GM23248 (cell line): ENCODE results near the gene RAB27A. TPM values are rescaled to one million over a fixed set of nuclear protein-coding genes. Genes with fewer than 3 reads are reported as not detected.
"Not testable (repeated sequence)": the region's sequence is repeated elsewhere in the genome, so short reads cannot be mapped to it uniquely, and the experiment has no call there.

Experiments used
- DNase-seq: peaks from one replicate; pipeline ENCODE4 v3.0.0-alpha.2; 2015
- H2AFZ ChIP-seq: fragments of 200-600 bp; sonication (generic); 2 replicates; pipeline ENCODE4 v1.6.1; 2016; ENCODE audit warnings: antibody characterized with exemption
- H3F3A ChIP-seq: fragments of 200-600 bp; sonication (generic); 2 replicates; pipeline ENCODE4 v1.6.1; 2016; ENCODE audit warnings: mild to moderate bottlenecking, antibody characterized with exemption, mixed run types; ENCODE audit not compliant: insufficient read depth
- H3K27ac ChIP-seq: fragments of 200-600 bp; sonication (generic); 2 replicates; pipeline ENCODE4 v1.5.1; 2016; ENCODE audit warnings: mild to moderate bottlenecking
- H3K27me3 ChIP-seq: fragments of 200-600 bp; sonication (generic); replicated peaks from 2 replicates; pipeline ENCODE4 v1.6.1; 2016; ENCODE audit warnings: mild to moderate bottlenecking; ENCODE audit not compliant: insufficient read depth
- H3K36me3 ChIP-seq: fragments of 200-600 bp; sonication (generic); 2 replicates; pipeline ENCODE4 v1.6.1; 2016; ENCODE audit warnings: low read depth, mild to moderate bottlenecking
- H3K4me1 ChIP-seq: fragments of 200-600 bp; sonication (generic); 2 replicates; pipeline ENCODE4 v1.6.1; 2016; ENCODE audit warnings: mild to moderate bottlenecking; ENCODE audit not compliant: insufficient read depth
- H3K4me2 ChIP-seq: fragments of 200-600 bp; sonication (generic); one replicate; pipeline ENCODE4 v1.6.1; 2016; ENCODE audit warnings: mild to moderate bottlenecking; ENCODE audit not compliant: unreplicated experiment
- H3K4me3 ChIP-seq: fragments of 200-600 bp; sonication (generic); 2 replicates; pipeline ENCODE4 v1.5.1; 2016; ENCODE audit warnings: mild to moderate bottlenecking
- H3K79me2 ChIP-seq: fragments of 200-600 bp; sonication (generic); 2 replicates; pipeline ENCODE4 v1.6.1; 2016; ENCODE audit warnings: mild to moderate bottlenecking; ENCODE audit not compliant: insufficient read depth
- H3K9ac ChIP-seq: fragments of 200-600 bp; sonication (generic); 2 replicates; pipeline ENCODE4 v1.6.1; 2016; ENCODE audit warnings: mild to moderate bottlenecking
- H3K9me2 ChIP-seq: fragments of 200-600 bp; sonication (generic); 2 replicates; pipeline ENCODE4 v1.6.1; 2016; ENCODE audit warnings: mixed run types, mild to moderate bottlenecking, moderate library complexity; ENCODE audit not compliant: insufficient read depth
- H3K9me3 ChIP-seq: fragments of 200-600 bp; sonication (generic); one replicate; pipeline ENCODE4 v1.6.1; 2017; ENCODE audit warnings: low read depth
- H4K20me1 ChIP-seq: fragments of 200-600 bp; sonication (generic); 2 replicates; pipeline ENCODE4 v1.6.0; 2016; ENCODE audit not compliant: insufficient read depth
- EZH2 ChIP-seq: fragments of 200-600 bp; sonication (generic); IDR thresholded peaks from 2 replicates; pipeline ENCODE4 v1.6.1; 2018; ENCODE audit warnings: antibody characterized with exemption, mild to moderate bottlenecking; ENCODE audit not compliant: insufficient read depth, poor library complexity, severe bottlenecking
- EZH2phosphoT487 ChIP-seq: fragments of 200-600 bp; sonication (generic); IDR thresholded peaks from 2 replicates; pipeline ENCODE4 v1.6.1; 2018; ENCODE audit warnings: antibody characterized with exemption, moderate library complexity, mild to moderate bottlenecking, low read depth; ENCODE audit not compliant: insufficient read depth
- WGBS, 2 experiments: methylation state at CpG; one replicate each; pipeline ENCODE4 v1.1.6; 2015 to 2017; ENCODE audit warnings: low lambda C conversion rate in 2 of 2, low coverage in 1 of 2; ENCODE audit errors: missing lambda C conversion rate in 2 of 2; 5-methylcytosine and 5-hydroxymethylcytosine counted together
- in situ Hi-C: fragments of 300-500 bp; cut with MboI; formaldehyde crosslinking; loops from 2 replicates; pipeline ENCODE4 v1.15.0; 2020
- polyA plus RNA-seq: library from polyadenylated mRNA; unstranded; fragments of >200 nt; fragmentation: Nextera tagmentation; extraction: Ambion mirVana; gene quantifications from 2 replicates; pipeline ENCODE4 v1.2.1, GENCODE V29; 2016
- total RNA-seq: library from RNA; depleted of rRNA; stranded (reverse); fragments of >200 nt; shearing (Covaris generic); gene quantifications from 2 replicates; pipeline ENCODE4 v1.2.3, GENCODE V29; 2014

Gene RAB27A
- total and polyA plus RNA-seq, 2 experiments from 2014 or later = 9.0 to 9.5 TPM

- H3K4me1 ChIP-seq = 0 out of 2 replicates have a peak, but pooled peaks cover 3% of the 10 kb centered on the region
- DNase-seq = peak; percentile 60
- H3F3A ChIP-seq = no peaks in the 10 kb centered on the region
- peak overlapping the region; percentile 93 for H2AFZ ChIP-seq
- TF ChIP-seq EZH2phosphoT487 (no peak), EZH2 (no peak)
- no peaks in the 10 kb centered on the region for H4K20me1 ChIP-seq
- H3K4me3 ChIP-seq = peak overlapping the region; percentile 86
- 7 to 8% methylated on average over 24 to 26 of the region's 37 CpGs for WGBS, 2 experiments
- no peaks in the 10 kb centered on the region for H3K36me3 ChIP-seq
- H3K79me2 ChIP-seq = peaks cover 30% of the 10 kb centered on the region
- no peaks in the 10 kb centered on the region for H3K9me3 ChIP-seq
- H3K27ac ChIP-seq = no peak overlapping the region
- H3K9me2 ChIP-seq = no peaks in the 10 kb centered on the region
- in situ Hi-C loops = no loop called here
- peak overlapping the region; percentile 90 for H3K9ac ChIP-seq
- peak overlapping the region; percentile 78 for H3K4me2 ChIP-seq
- no peaks in the 10 kb centered on the region for H3K27me3 ChIP-seq
These were observed 435 bp downstream of the RAB27A start for GRCh38 chr15:55289011-55289745.

- no peak for TF ChIP-seq EZH2
- no peak for TF ChIP-seq EZH2phosphoT487
- no peak overlapping the region for H2AFZ ChIP-seq
- H3K9ac ChIP-seq = peak overlapping the region; percentile 90
- no peaks in the 10 kb centered on the region for H3K36me3 ChIP-seq
- no peak for DNase-seq
- H3K4me2 ChIP-seq = peak overlapping the region; percentile 78
- in situ Hi-C loops = no loop called here
- H3K27ac ChIP-seq = no peak overlapping the region
- H3K27me3 ChIP-seq = no peaks in the 10 kb centered on the region
- 93 to 94% methylated on average over 8 of the region's 8 CpGs for WGBS, 2 experiments
- H3K4me3 ChIP-seq = peak overlapping the region; percentile 86
- 0 out of 2 replicates have a peak, but pooled peaks cover 3% of the 10 kb centered on the region for H3K4me1 ChIP-seq
- peaks cover 35% of the 10 kb centered on the region for H3K79me2 ChIP-seq
- H4K20me1 ChIP-seq = no peaks in the 10 kb centered on the region
- no peaks in the 10 kb centered on the region for H3K9me3 ChIP-seq
- H3F3A ChIP-seq = no peaks in the 10 kb centered on the region; the same call in 1 of the 2 replicates
- no peaks in the 10 kb centered on the region for H3K9me2 ChIP-seq
These were observed 1.5 kb downstream of the RAB27A start for GRCh38 chr15:55288006-55288717.

- H3K27me3 ChIP-seq, DNase-seq, H3K9me3 ChIP-seq, H3K4me3 ChIP-seq, in situ Hi-C loops, H3K4me2 ChIP-seq, H3K27ac ChIP-seq, H3K36me3 ChIP-seq, H4K20me1 ChIP-seq, H3K9me2 ChIP-seq, H3K9ac ChIP-seq, H2AFZ ChIP-seq: not testable (repeated sequence)
- Histone ChIP-seq H3K79me2 (peaks cover 35% of the 10 kb centered on the region), H3K4me1 (peaks cover 16% of the 10 kb centered on the region), H3F3A (peaks cover 14% of the 10 kb centered on the region)
- WGBS, 2 experiments = 97% methylated on average over 9 to 10 of the region's 10 CpGs
These were observed 3.0 kb downstream of the RAB27A start for GRCh38 chr15:55286442-55287189.

GRCh38 chr15:55284426-55284825 lies 5.2 kb downstream of the RAB27A start:
- H3K27me3 ChIP-seq = no peaks in the 10 kb centered on the region
- H3K4me2 ChIP-seq = no peak overlapping the region
- 97 to 100% methylated on average over 1 of the region's 1 CpG for WGBS, 2 experiments
- no peaks in the 10 kb centered on the region for H4K20me1 ChIP-seq
- no peak overlapping the region for H2AFZ ChIP-seq
- H3K4me3 ChIP-seq = no peak overlapping the region
- in situ Hi-C loops = no loop called here
- no peaks in the 10 kb centered on the region for H3K36me3 ChIP-seq
- H3K79me2 ChIP-seq = peaks cover 41% of the 10 kb centered on the region
- H3K27ac ChIP-seq = no peak overlapping the region
- no peaks in the 10 kb centered on the region for H3K9me3 ChIP-seq
- H3K9me2 ChIP-seq = no peaks in the 10 kb centered on the region
- no peak for TF ChIP-seq EZH2
- TF ChIP-seq EZH2phosphoT487 = no peak
- no peak overlapping the region for H3K9ac ChIP-seq
- DNase-seq = no peak
- H3K4me1 ChIP-seq = peaks cover 24% of the 10 kb centered on the region
- peaks cover 32% of the 10 kb centered on the region for H3F3A ChIP-seq
